ENCODE data around the gene B4GALT1.

Gene B4GALT1

DNA sequence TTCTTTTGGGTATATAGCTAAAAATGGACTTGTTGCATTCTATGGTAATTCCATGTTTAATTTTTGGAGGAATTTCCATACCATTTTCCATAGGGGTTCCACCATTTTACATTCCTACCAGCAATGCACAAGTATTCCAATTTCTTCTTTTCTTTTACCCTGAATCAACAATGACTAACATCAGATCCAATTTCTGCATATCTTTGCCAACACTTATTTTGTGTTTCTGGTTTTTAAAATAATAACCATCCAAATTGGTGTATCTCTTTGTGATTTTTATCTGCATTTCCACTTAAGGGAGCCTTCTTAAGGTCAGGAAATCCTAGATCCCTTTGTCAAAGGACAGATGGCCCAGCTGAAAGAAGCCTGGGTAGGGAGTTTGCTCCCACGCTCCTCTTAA is 61.2 kb downstream of the B4GALT1 start:
- TF ChIP-seq, protein P1, sequence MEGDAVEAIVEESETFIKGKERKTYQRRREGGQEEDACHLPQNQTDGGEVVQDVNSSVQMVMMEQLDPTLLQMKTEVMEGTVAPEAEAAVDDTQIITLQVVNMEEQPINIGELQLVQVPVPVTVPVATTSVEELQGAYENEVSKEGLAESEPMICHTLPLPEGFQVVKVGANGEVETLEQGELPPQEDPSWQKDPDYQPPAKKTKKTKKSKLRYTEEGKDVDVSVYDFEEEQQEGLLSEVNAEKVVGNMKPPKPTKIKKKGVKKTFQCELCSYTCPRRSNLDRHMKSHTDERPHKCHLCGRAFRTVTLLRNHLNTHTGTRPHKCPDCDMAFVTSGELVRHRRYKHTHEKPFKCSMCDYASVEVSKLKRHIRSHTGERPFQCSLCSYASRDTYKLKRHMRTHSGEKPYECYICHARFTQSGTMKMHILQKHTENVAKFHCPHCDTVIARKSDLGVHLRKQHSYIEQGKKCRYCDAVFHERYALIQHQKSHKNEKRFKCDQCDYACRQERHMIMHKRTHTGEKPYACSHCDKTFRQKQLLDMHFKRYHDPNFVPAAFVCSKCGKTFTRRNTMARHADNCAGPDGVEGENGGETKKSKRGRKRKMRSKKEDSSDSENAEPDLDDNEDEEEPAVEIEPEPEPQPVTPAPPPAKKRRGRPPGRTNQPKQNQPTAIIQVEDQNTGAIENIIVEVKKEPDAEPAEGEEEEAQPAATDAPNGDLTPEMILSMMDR (conservative IDR thresholded peaks at IDR 0.05; ENCODE audit: control insufficient read depth, insufficient read depth, low read depth, low read length), result no peak

DNA sequence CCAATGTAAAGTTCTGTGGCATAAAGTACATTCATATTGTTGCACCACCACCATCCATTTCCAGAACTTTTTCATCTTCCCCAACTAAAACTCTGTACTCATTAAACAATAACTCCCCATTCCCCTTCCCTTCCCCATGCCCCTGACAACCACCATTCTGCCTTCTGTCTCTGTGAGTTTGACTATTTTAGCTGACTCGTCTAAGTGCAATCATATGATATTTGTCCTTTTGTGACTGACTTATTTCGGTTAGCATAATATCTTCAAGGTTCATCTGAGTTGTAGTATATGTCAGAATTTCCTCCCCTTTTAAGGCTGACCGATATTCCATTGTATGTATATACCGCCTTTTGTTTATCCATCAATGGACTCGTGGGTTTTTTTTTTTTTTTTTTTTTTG is 61.6 kb downstream of the B4GALT1 start:
- TF ChIP-seq, protein P1 (conservative IDR thresholded peaks at IDR 0.05; ENCODE audit: control insufficient read depth, insufficient read depth, low read depth, low read length), result no peak
- no peak overlapping the region for H3K4me3 ChIP-seq (ENCODE audit: control insufficient read depth, low read depth, low read length)
- DNase-seq (ENCODE audit: low read depth), result no peak

More for the DNA sequence above, 61.2 kb downstream of the B4GALT1 start:
- no peak for DNase-seq (ENCODE audit: low read depth)
- H3K4me3 ChIP-seq (ENCODE audit: control insufficient read depth, low read depth, low read length), result no peak overlapping the region

DNA sequence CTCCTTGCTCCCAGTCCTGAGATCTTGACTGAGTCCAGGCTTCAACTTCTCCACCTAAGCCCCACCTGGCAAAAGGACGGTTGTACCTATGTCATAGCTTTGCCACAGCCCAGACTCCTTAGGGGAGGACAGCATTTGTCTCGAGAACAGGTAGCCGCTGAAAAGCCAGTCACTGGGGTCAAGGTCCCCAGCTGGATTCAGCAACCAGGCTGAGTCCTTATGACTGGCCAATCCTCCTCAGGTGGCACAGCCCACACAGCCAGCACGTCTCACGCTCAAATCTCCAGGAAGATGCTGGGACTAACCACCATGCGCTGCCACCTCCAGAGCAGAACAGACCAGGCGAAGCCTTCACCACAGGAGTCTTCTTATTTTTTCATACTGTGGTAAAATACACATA is 62.7 kb downstream of the B4GALT1 start:
- no peak for DNase-seq (ENCODE audit: low read depth)
- TF ChIP-seq, protein P1 (conservative IDR thresholded peaks at IDR 0.05; ENCODE audit: control insufficient read depth, insufficient read depth, low read depth, low read length), result no peak
- no peak overlapping the region for H3K4me3 ChIP-seq (ENCODE audit: control insufficient read depth, low read depth, low read length)

DNA sequence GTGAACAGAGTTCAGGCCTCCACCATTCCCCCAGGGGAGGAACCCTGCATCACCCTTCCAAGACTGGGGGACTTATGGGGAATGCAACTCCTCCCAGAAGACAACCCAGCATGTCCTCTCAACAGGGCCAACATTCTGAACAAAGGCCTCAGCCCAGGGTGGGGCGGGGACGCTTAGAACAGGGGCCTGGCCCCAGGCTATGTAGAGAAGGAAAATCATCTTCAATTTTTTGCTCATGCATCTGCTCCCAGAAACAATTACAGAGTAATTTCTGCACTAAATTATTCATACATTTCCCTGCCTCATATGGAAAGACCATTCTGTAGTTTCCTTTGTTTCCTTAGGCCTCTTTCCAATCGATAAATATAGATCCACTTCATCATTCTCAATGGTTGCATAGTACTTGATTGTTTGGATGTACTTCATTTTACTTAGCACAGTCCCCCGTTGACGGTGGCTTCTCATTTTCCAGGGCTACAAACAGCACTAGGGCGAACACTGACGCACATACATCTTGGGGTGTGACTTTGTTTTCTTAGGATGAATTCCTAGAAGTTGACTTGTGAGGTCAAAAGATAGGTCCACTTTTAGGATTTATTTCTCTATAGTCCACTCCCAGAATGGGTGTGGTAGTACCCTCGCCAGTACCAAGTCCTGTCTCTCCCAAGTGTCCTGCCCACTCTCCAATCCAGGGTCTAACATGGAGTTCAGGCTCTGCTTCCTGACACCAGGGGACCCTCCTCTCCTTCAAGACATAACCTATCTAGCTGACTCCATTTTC is 63.4 kb downstream of the B4GALT1 start:
- TF ChIP-seq, protein P1 (conservative IDR thresholded peaks at IDR 0.05; ENCODE audit: control insufficient read depth, insufficient read depth, low read depth, low read length), result no peak
- no peak for DNase-seq (ENCODE audit: low read depth)
- H3K4me3 ChIP-seq (ENCODE audit: control insufficient read depth, low read depth, low read length), result no peak overlapping the region

DNA sequence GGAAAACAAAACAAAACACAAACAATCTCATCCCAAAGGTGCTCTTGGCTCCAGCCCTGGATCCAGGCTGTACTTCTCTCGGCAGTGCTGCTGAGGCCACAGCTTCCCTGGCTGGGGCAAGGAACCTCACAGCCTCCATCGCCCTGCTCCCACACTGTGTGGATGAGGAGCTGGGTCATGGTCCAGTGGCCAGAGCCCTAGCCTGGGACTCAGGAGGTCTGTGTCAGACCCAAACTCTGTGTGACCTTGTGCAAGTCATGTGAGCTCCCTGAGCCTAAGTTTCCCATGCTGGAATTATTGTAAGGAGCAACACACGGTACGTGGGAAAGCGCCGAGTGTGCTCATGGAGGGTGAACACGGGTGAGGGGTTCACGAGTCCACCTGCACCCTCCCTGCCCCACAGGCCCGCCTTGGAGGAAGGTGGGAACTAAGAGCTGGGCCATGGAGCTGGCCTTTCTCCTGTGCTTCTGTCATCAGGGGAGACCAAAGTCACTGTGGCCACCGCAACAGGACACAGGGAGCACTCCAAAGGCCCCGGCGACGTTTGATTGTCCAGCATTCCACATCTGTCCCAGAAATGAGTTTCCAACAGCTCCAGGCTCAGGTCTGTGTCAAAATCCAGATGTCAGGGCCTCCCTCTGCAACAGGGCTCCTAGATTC is 64.5 kb downstream of the B4GALT1 start:
- TF ChIP-seq, protein P1 (conservative IDR thresholded peaks at IDR 0.05; ENCODE audit: control insufficient read depth, insufficient read depth, low read depth, low read length), result no peak
- DNase-seq (ENCODE audit: low read depth), result no peak
- H3K4me3 ChIP-seq (ENCODE audit: control insufficient read depth, low read depth, low read length), result no peak overlapping the region

DNA sequence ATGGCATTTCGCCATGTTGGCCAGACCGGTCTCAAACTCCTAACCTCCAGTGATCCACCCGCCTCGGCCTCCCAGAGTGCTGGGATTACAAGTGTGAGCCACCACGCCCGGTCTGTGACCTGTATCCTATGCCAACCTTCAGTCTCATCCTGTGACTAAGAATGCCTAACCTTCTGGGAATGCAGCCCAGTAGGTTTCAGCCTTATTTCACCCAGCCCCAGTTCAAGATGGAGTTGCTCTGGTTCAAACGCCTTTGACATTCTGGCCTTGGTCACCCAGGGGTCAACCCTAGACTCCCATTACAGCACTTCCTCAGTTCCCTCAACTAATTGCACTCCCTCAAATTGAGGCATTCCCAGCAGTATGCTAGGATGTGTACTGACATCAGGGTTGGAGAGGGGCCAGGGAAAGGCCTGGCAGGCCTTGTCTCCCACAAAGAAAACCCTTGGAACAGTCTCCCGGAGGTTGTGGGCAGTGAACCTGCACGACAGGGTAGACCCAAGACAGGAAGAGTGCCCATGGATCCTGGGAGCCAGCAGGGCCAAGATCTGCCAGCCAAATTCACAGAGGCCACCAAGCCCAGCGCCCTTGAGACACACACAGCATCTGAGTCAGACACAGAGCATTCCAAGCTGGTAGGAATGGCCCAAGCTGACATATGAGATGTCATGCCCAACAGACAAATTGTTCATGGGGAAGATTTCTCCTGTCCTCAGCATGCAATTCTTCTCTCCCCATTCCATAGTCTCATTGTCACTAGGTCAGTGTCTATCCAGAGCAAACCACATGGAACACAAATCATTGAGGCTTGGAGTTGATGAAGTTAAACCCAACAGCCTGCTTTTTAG is 65.8 kb downstream of the B4GALT1 start:
- DNase-seq (ENCODE audit: low read depth), result peak; percentile 78

More for the DNA sequence above, 65.8 kb downstream of the B4GALT1 start:
- no peak overlapping the region for H3K4me3 ChIP-seq (ENCODE audit: control insufficient read depth, low read depth, low read length)
- TF ChIP-seq, protein P1 (conservative IDR thresholded peaks at IDR 0.05; ENCODE audit: control insufficient read depth, insufficient read depth, low read depth, low read length), result no peak
